Measurements from ENCODE around the gene NEU2.
"Not testable (repeated sequence)": the region's sequence is repeated elsewhere in the genome, so short reads cannot be mapped to it uniquely, and the experiment has no call there.

The NEU2 gene

GRCh38 chr2:233015019-233015645, 17.3 kb upstream of the NEU2 start:
- no peak for TF ChIP-seq CTCF (IDR thresholded peaks at IDR 0.05; ENCODE audit: insufficient read depth, low read depth, low read length, missing control alignments)
- no peak overlapping the region for H3K4me3 ChIP-seq (ENCODE audit: low read depth, low read length)
- no peak for DNase-seq (ENCODE audit: low read depth)

- H3K4me3 ChIP-seq (ENCODE audit: low read depth, low read length) = no peak overlapping the region
- no peak for DNase-seq (ENCODE audit: low read depth)
- no peak for TF ChIP-seq CTCF (IDR thresholded peaks at IDR 0.05; ENCODE audit: insufficient read depth, low read depth, low read length, missing control alignments)
These were observed 14.5 kb upstream of the NEU2 start for GRCh38 chr2:233017947-233018346.

- not testable (repeated sequence) for H3K4me3 ChIP-seq (ENCODE audit: low read depth, low read length); DNase-seq (ENCODE audit: low read depth)
These were observed 12.9 kb upstream of the NEU2 start for GRCh38 chr2:233019610-233020009.

- no peak for DNase-seq (ENCODE audit: low read depth)
These were observed 12.0 kb upstream of the NEU2 start for GRCh38 chr2:233020454-233020853.

GRCh38 chr2:233021771-233022170, 10.7 kb upstream of the NEU2 start:
- H3K4me3 ChIP-seq (ENCODE audit: low read depth, low read length) = no peak overlapping the region
- no peak for TF ChIP-seq CTCF (IDR thresholded peaks at IDR 0.05; ENCODE audit: insufficient read depth, low read depth, low read length, missing control alignments)
- DNase-seq (ENCODE audit: low read depth) = no peak

More at GRCh38 chr2:233020454-233020853, 12.0 kb upstream of the NEU2 start:
- no peak for TF ChIP-seq CTCF (IDR thresholded peaks at IDR 0.05; ENCODE audit: insufficient read depth, low read depth, low read length, missing control alignments)
- H3K4me3 ChIP-seq (ENCODE audit: low read depth, low read length) = no peak overlapping the region

GRCh38 chr2:233022561-233022960, 9.9 kb upstream of the NEU2 start:
- no peak for TF ChIP-seq CTCF (IDR thresholded peaks at IDR 0.05; ENCODE audit: insufficient read depth, low read depth, low read length, missing control alignments)
- DNase-seq (ENCODE audit: low read depth) = no peak
- H3K4me3 ChIP-seq (ENCODE audit: low read depth, low read length) = no peak overlapping the region

GRCh38 chr2:233023007-233023760, 9.3 kb upstream of the NEU2 start:
- TF ChIP-seq CTCF (IDR thresholded peaks at IDR 0.05; ENCODE audit: insufficient read depth, low read depth, low read length, missing control alignments) = no peak

More at GRCh38 chr2:233023007-233023760, 9.3 kb upstream of the NEU2 start:
- no peak overlapping the region for H3K4me3 ChIP-seq (ENCODE audit: low read depth, low read length)
- DNase-seq (ENCODE audit: low read depth) = no peak

Data from GM12865 (cell line).